ENCODE results near the gene TMCC3.
"Not testable (repeated sequence)": the region's sequence is repeated elsewhere in the genome, so short reads cannot be mapped to it uniquely, and the experiment has no call there.

TMCC3 gene, protein sequence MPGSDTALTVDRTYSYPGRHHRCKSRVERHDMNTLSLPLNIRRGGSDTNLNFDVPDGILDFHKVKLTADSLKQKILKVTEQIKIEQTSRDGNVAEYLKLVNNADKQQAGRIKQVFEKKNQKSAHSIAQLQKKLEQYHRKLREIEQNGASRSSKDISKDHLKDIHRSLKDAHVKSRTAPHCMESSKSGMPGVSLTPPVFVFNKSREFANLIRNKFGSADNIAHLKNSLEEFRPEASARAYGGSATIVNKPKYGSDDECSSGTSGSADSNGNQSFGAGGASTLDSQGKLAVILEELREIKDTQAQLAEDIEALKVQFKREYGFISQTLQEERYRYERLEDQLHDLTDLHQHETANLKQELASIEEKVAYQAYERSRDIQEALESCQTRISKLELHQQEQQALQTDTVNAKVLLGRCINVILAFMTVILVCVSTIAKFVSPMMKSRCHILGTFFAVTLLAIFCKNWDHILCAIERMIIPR

DNA sequence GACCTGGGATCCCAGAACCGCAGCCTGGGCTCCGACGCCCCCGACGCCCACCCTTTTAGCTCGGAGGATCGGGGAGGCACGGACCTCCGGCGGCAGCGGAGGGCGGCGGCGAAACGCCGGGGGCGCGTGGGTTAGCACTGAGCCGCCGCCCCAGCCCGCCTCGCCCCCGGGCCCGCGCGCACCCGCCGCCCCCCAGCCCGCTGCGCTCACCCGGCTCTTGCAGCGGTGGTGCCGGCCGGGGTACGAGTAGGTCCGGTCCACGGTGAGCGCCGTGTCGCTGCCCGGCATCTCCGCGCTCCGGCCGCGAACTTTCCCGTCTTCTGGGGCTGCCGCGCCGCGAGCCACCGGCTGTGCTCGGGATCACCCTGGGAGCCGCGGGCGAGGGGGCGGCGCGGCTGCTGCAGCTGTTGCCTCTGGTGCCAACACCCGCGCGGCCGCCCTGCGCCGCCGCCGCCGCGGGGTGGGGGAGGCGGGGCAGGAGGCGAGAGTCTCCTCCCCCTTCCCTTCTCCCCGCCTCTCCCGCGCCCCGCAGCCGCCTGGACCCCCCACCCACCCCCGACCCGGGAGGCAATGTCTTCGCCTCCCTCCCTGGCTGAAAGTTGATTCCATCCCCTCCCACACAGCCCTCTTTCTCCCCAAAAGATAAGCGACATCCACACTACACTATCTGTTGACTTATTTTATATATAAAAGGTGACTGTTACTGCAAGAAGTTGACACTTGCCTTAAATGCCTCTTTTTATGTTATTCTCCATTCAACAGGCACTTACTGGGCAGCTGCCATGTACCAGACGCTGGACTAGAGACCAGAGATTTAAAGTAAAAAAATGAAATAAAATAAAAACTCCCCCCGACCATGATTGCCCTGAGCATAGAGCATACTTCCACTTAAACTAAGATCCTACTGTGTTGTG, at the start of gene TMCC3:
Gene TMCC3, minus strand, starts transcription at position 415 of the 914 bp plus-strand sequence. Its CDS starts 127 bp downstream, at position 288.
- DNase-seq = peak; percentile 42

DNA sequence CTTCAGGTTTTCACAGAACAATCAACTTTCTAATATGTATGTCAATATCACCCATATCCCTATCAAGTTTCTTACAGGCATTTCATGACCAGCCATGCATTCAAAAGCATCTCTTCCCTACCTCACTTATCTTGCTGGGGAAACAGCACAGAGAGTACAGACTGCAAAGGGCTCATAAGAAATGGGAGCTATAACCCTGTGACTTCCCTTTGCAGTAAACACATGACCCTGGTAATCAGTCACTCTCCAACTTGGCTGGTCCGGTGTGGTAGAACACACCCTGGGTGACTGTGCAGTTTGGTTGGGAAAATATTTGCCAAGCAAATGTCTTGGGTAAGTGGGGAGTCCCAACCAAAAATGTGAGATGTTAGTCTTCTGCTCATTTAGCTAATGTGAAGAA, 49.4 kb upstream of the TMCC3 start:
- DNase-seq = no peak

DNA sequence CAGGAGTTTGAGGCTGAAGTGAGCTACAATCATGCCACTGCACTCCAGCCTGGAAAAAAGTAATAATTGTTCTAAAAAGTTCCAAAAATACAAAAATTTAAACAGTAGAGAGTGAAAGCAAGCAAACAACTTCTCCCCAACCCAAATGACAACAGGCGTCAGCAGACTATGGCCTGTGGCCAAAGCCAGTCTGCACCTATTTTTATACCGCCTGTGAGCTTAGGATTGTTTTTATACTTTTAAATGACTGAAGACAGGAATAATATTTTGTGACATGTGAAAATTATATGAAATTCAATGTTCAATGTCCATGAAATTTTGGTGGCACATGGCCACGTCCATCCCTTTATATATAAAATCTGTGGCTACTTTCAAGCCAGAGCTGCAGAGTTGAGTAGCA, 48.2 kb upstream of the TMCC3 start:
- no peak for DNase-seq

DNA sequence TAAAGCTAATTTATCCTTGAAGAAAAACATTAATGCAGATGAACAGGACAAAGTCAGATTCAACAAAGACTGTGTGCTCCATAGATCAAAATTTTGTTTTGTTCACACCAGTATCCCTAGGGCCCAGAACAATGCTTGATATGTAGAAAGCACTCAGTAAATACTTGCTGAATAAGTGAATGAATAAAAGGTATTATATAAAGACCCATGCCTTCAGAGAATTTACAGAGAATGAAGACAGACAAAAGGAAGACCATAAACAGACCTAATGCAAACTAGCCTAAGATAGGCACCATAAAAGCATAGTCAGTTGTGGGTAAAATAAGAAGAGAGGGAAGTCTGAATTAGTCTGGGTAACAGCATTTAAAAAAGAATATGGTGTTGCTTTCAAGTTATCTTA, 47.3 kb upstream of the TMCC3 start:
- DNase-seq = no peak

DNA sequence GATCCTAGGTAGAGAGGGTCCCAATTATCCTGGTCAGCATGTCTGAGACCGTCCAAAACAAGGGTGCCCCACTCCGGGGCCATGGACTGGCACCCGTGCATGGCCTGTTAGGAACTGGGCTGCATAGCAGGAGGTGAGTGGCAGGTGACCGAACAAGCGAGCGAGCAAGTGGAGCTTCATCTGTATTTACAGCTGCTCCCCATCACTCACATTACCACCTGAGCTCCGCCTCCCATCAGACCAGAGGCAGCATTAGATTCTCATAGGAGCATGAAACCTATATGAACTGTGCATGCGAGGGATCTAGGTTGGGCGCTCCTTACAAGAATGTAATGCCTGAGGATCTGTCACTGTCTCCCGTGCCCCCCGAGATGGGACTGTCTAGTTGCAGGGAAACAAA, 44.4 kb upstream of the TMCC3 start:
- DNase-seq = no peak

DNA sequence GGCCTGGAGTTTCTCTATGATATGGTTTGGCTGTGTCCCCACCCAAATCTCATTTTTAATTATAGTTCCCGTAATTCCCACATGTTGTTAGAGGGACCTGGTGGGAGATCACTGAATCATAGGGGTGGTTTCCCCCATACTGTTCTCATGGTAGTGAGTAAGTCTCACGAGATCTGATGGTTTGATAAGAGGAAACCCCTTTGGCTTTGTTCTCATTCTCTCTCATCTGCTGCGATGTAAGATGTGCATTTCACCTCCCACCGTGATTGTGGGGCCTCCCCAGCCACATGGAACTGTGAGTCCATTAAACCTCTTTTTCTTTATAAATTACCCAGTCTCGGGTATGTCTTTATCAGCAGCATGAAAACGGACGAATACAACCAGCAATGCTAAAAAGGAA, 42.5 kb upstream of the TMCC3 start:
- not testable (repeated sequence) for DNase-seq

DNA sequence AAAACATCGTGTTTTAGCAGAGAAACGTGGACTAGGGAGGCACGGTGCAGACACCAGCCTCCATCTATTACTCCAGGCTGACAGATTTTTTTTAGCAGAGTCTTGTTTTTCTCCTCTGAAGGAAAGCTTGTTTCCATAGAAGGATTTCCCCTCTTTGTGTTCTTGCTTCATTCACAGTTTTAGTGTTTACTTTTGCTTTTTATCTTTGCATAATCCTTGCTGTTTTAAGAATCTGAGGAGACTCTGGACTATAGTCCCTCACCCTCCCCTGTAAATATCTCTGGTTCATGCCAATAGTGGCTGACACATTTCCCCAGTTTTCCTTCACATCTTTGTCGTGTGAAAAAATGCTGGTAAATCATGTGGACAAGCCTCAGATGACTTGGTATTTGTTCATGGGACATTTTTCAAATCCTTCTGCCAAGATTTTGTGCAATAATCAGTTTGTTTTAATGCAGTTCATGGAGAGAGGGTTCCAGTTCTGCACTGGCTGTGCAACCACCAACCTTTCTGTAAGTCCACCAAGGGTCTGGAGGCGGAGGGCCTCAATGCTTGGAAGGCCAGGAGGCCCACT, 39.9 kb upstream of the TMCC3 start:
- DNase-seq = no peak

DNA sequence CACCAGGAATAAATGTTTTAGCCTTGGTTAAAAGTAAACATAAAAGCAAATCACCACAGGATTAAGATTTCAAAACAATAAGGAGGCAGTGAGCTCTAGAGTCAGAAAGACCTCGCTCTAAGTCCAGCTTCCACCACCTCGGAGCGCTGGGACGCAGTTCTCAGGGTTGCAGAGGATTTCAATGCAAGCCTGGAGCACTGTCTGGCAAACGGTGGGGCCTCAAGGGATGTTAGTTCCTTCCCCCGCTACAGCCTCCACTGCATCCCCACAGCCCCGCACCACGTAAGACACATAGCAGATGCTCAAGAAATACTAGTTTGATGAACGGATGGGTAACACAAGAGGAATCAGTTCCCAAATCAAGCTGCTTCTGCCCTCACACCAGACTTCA, 39.3 kb upstream of the TMCC3 start:
- DNase-seq = no peak

DNA sequence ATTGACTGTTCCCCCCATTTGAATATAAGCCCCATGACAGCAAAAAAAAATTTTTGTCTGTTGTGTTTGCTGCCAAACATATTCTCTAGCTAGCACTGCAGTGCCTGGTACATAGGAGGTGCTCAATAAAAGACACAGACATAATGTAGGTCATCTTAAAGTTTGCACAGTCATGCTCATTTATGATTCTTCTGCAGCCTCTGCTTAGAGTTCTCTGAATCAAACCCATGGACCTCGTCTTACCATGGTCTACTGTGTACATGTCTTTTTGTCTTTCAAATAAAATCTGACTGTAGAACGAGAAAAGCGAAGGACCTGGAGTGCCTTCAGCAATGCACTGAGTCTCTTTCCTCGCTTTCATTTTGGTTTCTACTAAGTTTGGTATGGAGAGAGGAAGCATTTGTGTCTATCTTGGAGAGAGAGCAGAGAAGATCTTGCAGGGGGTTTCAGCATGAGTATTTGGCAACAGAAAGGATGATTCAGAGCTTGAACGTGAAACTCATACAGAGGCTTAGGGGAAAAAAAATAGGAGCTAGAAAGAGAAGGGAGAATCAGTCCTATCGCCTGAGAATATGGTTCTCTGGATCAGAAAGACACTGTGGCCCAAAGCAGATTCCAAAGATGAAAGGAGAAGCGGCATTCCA, 38.8 kb upstream of the TMCC3 start:
- no peak for DNase-seq

DNA sequence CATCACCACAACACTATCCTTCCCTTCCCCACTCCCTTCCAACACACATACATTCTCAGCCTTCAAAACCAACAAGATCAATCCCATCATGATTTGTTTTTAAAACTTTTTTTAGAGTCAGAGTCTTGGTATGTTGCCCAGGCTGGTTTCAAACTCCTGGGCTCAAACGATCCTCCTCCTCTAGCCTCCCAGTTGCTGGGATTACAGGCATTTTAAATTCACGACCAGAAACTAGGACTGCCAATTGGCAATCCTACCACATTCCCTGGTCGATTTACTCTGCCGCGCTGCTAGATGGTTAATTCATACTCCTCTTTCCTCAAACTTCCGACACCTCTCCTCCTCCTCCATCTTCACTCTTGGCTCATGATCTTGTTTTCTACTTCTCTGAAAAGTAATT, 37.5 kb upstream of the TMCC3 start:
- DNase-seq = no peak

DNA sequence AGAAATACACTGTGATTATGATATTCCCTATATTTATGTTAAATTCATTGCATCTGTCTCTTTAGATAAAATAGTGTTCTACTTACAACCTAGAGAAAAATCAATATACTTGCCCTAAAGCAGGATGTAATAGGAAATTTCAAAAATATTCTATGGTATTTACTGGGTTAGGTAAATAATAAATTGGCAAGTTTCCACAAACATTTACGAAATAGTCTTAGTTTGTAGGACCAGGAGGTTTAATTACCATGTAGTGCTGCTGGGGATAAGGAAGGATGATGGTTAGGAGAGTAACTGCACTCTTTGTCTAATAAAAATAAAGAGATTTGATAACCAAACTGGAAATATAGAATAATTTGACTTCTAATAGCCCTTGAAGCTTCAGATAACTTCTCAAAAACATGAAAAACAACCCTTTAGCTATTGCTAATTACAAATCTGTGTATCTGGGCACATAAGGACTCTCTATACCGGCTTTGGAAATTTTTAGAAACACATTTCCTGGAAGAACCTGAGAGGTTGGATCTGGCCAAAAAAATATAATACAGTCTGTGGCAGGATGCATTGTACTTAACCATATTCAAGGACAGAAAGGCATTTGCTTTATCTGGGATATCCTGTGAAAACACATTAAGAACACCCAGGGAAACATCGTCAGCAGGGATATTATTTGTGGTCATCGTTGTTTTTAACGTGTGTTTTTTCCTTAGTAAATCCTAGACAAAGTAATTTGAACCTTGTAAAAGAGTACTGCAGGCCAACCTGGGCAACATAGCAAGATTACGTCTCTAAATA, 36.7 kb upstream of the TMCC3 start:
- DNase-seq = peak; percentile 10

DNA sequence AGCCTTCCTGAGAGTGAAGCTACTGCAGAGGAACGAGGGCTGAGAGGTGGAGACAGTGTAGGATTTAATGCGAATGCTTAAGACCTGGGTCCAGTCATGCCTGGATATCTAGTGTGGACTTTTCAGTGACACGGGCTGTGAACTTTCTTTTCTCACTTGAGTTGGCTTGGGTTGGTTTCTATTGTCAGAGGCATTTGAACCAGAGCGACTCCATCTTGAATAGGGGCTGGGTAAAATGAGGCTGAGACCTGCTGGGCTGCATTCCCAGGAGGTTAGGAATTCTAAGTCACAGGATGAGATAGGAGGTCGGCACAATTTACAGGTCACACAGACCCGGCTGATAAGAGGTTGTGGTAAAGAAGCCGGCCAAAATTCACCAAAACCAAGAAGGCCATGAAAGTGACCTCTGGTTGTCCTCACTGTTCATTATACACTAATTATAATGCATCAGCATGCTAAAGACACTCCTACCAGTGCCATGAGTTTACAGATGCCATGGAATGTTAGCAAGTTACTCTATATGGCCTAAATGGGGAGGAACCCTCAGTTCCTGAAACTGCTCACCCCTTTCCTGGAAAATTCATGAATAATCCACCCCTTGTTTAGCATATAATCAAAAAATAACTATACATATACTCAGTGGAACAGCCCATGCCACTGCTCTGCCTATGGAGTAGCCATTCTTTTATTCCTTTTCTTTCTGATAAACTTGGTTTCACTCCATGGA, 34.2 kb upstream of the TMCC3 start:
- DNase-seq = no peak

DNA sequence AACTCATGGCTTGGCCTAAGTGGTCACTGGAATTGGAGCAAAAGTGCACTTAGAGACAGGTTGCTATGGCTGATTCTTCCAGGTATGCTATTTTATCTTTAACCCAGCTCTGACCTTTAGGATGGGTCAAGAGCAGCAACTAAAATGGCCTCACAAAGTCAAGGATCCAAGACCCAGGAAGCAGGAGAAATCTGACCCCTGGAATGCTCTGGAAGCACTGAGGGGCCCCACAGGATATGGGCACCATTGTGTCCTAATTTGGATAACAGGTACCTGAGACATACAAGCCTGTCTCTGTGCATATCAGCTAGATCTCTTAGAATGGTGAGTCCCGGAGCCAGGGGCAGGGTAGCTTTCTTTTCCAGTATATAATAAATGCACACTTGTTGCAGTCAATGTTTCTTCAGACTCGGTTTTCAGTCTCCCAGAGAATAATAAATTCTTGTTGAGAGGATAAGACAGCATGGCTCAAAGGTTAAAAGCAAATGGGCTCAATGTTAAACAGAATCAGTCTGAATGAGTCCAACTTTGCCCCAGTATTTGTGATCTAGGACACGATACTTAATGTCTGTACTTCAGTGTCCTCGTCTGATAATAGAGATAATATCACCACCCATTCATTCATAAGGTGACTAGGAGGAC, 29.3 kb upstream of the TMCC3 start:
- DNase-seq = no peak

DNA sequence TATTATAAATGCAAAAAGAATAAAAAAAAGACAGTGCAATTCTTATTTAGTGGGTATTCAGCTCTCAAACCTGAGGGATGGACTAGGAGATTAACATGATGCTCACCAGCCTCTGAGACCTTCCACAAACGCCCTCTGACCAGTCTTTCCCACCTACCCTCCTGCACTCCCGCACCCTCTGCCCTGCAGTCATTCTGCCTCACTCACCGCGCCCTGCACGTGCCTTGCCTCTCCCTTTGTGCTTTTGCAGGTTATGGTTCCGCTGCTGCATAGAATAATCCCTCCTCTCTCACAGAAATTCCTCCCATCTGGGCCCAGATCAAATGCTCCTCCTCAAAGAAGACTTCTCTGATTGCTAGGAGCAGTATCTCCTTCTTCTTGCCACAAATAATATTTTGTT, 28.5 kb upstream of the TMCC3 start:
- no peak for DNase-seq

DNA sequence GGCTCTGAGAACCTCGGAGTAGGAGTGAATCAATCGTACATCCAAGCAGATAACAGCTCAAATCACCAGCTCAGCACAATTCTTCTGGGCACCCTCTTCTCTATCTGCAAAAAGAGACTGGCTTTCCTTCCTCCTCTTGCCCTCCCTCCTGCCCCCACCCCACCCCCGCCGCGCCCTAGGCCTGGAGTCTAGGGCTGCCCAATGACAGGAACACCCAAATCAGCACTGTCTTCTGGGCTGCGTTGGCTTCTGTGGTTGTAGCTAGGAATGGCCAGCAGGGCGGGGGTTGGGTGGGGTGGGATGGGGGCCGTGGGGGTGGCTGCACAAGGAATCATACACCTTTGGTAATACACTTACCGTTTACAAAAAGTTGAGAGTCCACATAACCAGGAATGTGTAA, 28.0 kb upstream of the TMCC3 start:
- DNase-seq = no peak

DNA sequence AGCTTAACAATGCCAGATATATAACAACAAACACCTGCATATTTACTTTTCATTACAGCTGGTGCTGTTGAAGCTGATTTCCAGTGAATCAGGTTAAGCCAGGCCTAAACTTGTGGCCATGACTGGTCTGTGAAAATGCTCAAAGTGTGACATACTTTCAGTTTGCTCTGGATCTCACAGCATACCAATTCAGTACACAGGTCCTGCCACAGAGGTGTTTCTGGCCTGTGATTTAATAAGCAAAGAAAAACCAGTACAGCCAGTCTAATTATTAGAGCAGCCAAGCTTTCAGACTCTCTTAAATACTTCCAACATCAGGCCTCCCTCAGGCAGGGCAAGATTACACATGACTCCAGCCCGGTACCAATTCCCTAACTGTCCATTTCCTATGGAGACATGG, 27.4 kb upstream of the TMCC3 start:
- DNase-seq = no peak

DNA sequence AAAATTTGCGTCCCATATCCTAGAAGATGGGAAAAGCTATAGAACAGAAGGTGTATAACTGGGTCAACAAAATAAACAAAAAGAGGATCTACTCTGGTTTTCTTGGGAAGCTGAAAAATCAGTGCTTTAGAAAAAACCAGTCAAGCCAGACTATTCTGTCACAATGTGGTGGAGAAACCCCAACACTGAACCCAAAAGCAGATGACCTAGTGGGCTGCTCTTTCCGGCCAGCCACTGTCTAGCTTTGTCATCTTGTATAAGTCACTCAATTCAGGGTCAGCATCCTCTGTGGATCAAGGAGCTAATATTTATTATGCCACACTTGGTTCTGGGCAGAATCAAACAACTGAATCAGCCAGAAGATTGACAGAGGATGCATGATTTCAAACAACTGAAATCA, 26.6 kb upstream of the TMCC3 start:
- no peak for DNase-seq

DNA sequence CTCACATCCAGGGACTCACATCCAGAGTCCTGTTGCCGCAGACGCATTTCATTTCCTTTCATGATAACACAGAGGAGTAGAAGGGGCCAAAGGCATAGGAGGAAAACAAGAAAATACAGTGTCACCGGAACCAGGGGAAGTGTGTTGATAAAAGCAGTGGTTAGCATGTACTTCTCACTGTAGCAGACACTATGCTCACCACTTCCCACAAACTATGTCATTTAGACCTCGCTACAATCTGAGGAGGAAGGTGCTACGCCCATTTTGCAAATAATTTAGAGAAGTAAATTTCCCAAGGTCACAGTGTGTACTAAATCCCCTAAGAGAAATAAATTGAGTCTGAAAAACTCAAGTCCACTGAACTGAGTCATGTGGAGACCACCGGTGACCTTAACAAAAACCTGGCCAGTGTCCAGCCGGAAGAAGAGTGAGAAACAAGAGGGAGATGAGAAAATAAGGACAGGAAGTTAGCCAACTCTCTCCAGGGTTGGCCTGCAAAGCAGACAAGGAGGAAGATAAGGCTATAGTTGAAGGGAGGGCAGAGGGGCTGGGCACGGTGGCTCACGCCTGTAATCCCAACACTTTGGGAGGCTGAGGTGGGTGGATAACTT, 25.8 kb upstream of the TMCC3 start:
- no peak for DNase-seq

DNA sequence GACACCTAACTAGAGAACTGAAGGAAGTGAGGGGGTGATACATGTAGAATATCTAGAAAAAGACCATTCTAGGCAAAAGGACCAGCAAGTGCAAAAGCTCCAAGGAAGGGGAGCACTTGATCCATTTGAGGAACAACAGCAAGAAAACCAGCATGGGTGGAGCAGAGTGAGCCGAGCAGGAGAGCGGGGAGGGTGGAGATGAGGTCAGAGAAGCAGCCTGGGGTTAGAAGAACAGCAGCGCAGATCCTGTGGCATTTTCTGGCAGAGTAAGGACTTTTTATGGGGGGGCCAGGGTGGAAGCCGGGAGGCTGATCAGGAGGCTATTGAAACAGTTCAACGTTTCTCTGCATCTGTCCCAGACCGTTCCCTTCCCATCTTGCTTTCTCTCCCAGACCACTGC, 24.5 kb upstream of the TMCC3 start:
- DNase-seq = no peak

DNA sequence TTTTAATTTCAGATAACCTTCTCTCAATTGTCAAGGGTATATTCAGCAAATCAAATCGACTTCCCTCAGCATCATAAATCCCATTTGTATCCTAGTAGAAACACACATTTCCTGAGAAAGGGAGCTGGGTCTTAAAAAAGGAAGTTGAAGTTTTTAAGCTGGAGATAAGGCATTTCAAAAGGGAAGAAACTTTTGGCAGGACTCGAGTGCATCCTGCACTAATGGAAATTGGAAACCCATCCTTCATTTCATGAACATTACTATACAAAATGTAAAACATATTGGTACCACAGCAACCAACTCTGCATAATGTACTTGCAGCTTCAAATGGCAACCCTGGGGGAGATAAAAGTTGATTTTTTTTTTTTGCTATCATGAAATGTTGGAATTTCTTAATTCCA, 23.7 kb upstream of the TMCC3 start:
- DNase-seq = no peak

DNA sequence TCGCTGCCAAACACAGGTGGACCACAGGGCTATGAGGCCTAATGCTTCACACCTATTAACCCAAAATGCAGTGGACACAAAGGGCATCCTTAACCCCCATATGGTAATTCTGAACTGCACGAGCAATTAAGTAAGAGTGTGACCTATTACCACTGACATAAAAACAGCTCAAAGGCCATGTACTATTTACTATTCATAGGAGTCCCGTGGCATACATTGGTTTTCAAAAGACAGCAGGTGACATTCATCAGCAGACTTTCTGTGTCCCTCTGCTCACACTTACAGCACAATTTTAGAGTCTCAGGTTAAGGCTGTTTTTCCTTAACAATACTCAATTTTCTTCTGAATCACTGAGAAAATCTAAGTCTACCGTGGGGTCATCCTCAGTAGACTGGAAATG, 23.1 kb upstream of the TMCC3 start:
- DNase-seq = no peak

All from COR-L47 (cell line).